Lower leg skin (tissue), 4 donors: ENCODE results near the gene RPRD1A. TPM values are rescaled to one million over a fixed set of nuclear protein-coding genes. Genes with fewer than 3 reads are reported as not detected.
"Not testable (repeated sequence)": the region's sequence is repeated elsewhere in the genome, so short reads cannot be mapped to it uniquely, and the experiment has no call there.

Source experiments
- DNase-seq, 2 donors: peaks; one replicate each; pipeline ENCODE4 v3.0.0-alpha.2; 2019; ENCODE audit warnings: low spot score in 2 of 2
- H3K4me3 ChIP-seq: fragments of 200-600 bp; sonication (generic); 2 replicates; pipeline ENCODE4 v1.5.1; 2017; ENCODE audit warnings: mild to moderate bottlenecking, low read depth; ENCODE audit not compliant: poor library complexity, severe bottlenecking
- CTCF ChIP-seq, 3 donors: fragments of 450-650 bp; IDR thresholded peaks; one replicate each; pipeline ENCODE4 v1.5.1; 2016; ENCODE audit warnings: antibody characterized with exemption in 3 of 3, mild to moderate bottlenecking in 3 of 3, moderate library complexity in 2 of 3
- POLR2A ChIP-seq, 2 donors: fragments of 450-650 bp; IDR thresholded peaks; one replicate each; pipeline ENCODE4 v1.6.1; 2016 to 2017; ENCODE audit warnings: antibody characterized with exemption in 2 of 2, mild to moderate bottlenecking in 1 of 2, moderate library complexity in 1 of 2
- WGBS, 2 donors: methylation state at CpG; one replicate each; pipeline ENCODE4 v1.1.5; 2018; 5-methylcytosine and 5-hydroxymethylcytosine counted together
- intact Hi-C: fragments of 100-400 bp; cut with DNase I; formaldehyde crosslinking; loops from one replicate; pipeline ENCODE4 v1.15.0; 2023; ENCODE audit warnings: low total_unique reads
- total RNA-seq, 4 donors: library from RNA; depleted of rRNA; stranded (reverse); fragments of >200 nt; gene quantifications; one replicate each; pipeline ENCODE4 v1.1.0, GENCODE V29; 2016

The RPRD1A gene
- total RNA-seq, 4 donors from 2014 or later: 30.1 to 55.9 (median 46.9) TPM

GRCh38 chr18:36075862-36076587 lies 8.7 kb upstream of the RPRD1A start:
- intact Hi-C loops: no loop called here
- DNase-seq: no peak
- 59 to 64% methylated on average over 6 of the region's 6 CpGs for WGBS, 2 donors
- TF ChIP-seq POLR2A (IDR thresholded peaks at IDR 0.05) (no peak), CTCF (IDR thresholded peaks at IDR 0.05) (no peak)
- no peak overlapping the region for H3K4me3 ChIP-seq

- no peak for TF ChIP-seq POLR2A (IDR thresholded peaks at IDR 0.05)
- no peak for DNase-seq
- WGBS, 2 donors: 90 to 96% methylated on average over 4 of the region's 4 CpGs
- H3K4me3 ChIP-seq: no peak overlapping the region
- intact Hi-C loops: no loop called here
These were observed 7.1 kb upstream of the RPRD1A start for GRCh38 chr18:36074435-36074834.

GRCh38 chr18:36073676-36074075 lies 6.3 kb upstream of the RPRD1A start:
- DNase-seq: no peak
- TF ChIP-seq CTCF (IDR thresholded peaks at IDR 0.05) (no peak), POLR2A (IDR thresholded peaks at IDR 0.05) (no peak)
- WGBS, 2 donors: 86 to 88% methylated on average over 1 of the region's 1 CpG
- no peak overlapping the region for H3K4me3 ChIP-seq
- intact Hi-C loops: no loop called here

- DNase-seq, intact Hi-C loops, H3K4me3 ChIP-seq: not testable (repeated sequence)
- 90 to 96% methylated on average over 8 of the region's 8 CpGs for WGBS, 2 donors
These were observed 5.0 kb upstream of the RPRD1A start for GRCh38 chr18:36072406-36072805.

GRCh38 chr18:36066686-36067054 lies 689 bp downstream of the RPRD1A start:
- no peak for TF ChIP-seq POLR2A (IDR thresholded peaks at IDR 0.05)
- TF ChIP-seq CTCF (IDR thresholded peaks at IDR 0.05): no peak
- 0 to 1% methylated on average over 5 of the region's 5 CpGs for WGBS, 2 donors
- intact Hi-C loops: no loop called here

GRCh38 chr18:36066001-36066400 lies 1.4 kb downstream of the RPRD1A start:
- no peak overlapping the region for H3K4me3 ChIP-seq
- no peak for DNase-seq
- no peak for TF ChIP-seq CTCF (IDR thresholded peaks at IDR 0.05)
- TF ChIP-seq POLR2A (IDR thresholded peaks at IDR 0.05): no peak
- intact Hi-C loops: no loop called here
- 22 to 29% methylated on average over 5 of the region's 5 CpGs for WGBS, 2 donors

More at GRCh38 chr18:36066686-36067054, 689 bp downstream of the RPRD1A start:
- DNase-seq: no peak
- H3K4me3 ChIP-seq: peak overlapping the region; percentile 75

- intact Hi-C loops, DNase-seq, H3K4me3 ChIP-seq: not testable (repeated sequence)
- WGBS, 2 donors: 95 to 96% methylated on average over 9 of the region's 9 CpGs
These were observed 2.6 kb downstream of the RPRD1A start for GRCh38 chr18:36064809-36065079.
